ENCODE data around the gene LIPE.

Gene LIPE

DNA sequence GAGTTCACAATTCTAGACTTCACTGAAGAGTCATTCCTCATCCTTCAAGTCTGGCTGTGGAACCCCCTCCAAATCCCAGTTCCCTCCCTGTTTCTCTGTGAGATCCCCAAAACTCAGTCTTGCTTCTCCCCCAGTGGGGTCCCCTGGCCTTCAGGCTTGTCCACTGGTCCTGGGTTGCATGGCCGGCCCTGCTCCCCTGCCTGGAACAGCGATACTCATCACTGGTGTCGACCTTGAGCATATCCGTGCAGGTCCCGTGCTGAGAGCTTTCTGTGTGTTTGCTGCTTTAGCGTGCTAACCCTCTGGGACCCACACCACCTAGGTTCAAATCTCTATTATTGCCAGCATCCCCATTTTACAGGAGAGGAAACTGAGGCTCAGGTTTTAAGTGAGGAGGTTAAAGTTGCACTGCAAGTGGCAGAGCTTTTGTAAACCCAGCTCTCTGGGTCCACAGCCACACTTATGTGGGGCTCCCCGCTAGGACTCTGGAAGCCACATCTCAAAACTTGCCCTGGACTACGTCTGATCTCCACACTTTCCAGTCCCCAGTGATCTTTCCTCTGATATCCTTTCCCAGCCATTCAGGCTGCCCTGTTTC lies 15.5 kb downstream of the LIPE start:
- DNase-seq (ENCODE audit: low read depth), result no peak

DNA sequence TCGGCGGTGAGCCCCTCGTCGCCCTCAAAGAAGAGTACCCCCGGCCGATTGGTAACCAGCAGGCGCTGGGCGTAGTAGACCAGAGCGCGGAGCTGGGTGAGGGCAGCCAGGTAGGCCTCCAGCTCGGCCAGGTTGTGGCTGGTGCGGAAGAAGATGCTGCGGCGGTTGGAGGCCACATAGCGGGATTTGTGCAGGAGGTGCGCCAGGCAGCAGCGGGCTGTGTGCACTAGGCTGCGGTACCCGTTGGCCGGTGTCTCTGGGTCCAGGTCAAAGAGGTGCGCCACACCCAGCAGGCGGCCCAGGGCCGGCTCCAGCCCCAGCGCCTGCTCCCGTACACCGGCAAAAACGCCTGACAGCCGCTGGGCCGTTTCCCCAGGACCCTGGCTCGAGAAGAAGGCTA lies 16.8 kb downstream of the LIPE start:
- no peak for DNase-seq (ENCODE audit: low read depth)

DNA sequence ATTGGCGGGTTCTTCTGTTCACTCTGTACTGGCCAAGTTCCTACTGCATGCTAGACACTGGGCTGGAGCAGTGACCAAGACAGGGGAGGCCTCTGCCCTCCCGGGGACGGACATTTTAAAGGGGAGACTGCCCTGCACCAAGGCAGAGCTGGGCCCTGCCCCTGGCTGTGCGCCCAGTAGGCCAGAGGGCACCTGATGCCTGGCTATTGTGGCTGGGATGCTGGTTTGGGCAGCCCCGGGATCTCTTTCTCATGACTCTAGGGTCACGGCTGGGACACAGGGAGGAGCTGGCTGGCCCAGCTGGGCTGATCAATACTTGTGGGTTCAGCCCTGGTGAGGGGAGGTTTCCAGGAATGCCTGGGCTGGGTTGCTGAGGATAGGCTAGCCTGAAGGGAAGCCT lies 17.7 kb downstream of the LIPE start:
- no peak for DNase-seq (ENCODE audit: low read depth)

DNA sequence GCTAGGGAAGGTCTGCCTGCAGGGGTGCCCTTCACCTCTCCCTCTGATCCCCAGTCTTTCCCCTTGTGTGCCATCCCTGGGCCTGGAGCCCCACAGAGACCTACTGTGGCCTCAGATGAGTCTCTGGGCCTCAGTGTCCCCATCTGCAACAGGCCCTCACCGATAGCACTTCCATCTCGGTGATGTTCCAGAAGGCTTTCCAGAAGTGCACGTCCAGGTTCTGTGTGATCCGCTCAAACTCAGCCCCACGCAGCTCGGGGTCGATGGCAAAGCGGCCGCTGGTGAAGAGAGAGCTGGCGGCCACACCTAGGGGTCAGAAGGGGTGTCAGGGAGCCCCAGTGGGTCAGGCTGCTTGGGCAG lies 19.4 kb downstream of the LIPE start:
- no peak for DNase-seq (ENCODE audit: low read depth)

DNA sequence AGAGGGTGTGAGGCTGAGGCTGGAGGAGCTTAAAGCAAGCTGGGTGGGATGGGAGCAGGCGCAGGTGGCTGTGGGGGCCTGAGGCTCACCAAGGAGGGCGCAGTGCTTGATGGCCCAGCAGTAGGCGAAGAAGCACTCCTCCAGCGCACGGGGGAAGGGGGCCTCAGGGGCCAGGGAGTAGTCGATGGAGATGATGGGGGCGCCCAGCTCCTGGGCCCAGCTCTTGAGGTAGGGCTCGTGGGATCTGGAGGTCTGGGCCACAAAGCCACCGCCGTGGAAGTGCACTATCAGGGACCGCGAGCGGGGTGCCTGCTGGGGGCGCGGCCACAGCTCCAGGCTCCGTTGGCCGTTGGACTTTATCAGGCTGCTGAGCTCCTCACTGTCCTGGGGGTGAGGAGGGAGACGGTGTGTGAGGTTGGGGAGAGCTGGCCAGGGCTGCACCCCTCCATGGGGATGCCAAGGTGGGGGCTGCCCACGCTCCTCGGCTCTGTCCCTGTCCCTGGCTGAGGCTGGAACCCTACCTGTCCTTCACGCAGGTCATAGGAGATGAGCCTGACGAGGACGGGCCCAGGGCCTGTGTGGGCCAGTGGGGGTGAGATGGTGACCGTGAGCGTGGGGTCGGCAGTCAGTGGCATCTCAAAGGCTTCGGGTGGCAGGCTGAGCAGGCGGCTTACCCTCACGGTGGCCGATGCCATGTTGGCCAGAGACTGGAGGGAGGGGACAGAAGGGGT lies 19.9 kb downstream of the LIPE start:
- DNase-seq (ENCODE audit: low read depth), result no peak

DNA sequence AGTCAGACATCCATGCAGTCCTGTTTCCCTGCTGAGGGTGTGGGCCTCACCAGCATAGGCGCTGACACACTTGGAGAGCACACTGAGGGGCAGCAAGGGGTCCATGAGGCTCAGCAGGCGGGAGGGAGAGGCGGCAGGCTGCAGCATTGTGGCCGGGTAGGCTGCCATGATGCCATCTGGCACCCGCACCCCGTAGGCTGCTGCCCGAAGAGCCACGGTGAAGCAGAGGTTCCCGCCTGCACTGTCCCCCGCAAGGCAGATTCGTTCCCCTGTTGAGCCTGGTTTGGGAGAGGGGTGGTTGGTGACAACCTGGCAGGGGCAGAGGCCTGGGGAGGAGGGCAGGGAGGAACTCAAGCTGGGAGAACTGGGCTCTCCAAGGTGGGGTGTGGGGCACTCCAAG lies 21.1 kb downstream of the LIPE start:
- no peak for DNase-seq (ENCODE audit: low read depth)

DNA sequence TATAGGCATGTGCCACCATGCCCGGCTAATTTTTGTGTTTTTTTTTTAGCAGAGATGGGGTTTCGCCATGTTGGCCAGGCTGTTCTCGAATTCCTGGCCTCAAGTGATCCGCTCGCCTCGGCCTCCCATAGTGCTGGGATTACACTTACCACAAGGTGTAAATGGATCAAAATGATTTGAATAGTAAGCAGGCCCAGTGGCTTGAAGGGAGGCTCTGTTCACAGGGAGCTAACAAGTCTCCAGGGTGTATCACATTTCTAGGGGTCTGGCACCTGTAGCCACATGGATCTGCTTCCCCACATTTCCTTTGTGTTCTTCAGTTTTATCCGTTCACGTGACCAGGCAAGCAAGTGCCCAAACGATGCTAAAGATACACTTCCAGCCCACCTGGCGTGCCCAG lies 23.6 kb downstream of the LIPE start:
- DNase-seq (ENCODE audit: low read depth), result no peak

DNA sequence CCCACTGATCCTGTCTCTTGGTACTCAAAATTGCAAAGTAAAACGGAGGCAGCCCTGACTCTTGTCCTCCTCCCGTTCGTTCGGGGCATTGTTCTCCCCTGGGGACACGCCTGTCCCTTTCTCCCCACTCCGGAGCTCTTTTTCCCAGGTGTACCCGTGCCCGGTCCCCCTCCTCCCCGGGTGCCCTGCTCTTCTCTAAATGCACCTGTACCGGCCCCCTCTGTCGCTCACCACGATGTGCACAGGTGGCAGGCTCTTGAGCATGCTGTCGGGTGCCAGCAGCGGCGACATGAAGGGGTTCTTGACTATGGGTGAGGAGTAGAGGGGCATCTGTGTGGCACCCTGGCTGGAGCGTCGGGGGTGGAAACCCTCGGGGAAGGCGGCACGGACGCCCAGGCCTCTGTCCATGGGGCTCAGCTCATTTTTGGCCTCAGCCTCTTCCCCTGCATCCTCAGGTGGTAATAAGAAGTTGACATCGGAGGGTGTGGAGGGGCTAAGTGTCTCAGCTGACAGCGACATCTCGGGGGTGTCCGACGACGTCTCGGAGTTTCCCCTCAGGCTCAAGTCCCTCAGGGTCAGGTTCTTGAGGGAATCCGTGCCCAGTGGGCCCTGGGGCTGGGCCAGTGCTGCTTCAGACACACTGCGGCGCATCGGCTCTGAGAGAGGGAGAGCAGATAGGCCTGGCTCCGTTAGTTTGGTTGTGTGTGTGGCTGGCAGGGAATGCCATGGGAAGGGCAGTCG lies 24.6 kb downstream of the LIPE start:
- DNase-seq (ENCODE audit: low read depth), result no peak

DNA sequence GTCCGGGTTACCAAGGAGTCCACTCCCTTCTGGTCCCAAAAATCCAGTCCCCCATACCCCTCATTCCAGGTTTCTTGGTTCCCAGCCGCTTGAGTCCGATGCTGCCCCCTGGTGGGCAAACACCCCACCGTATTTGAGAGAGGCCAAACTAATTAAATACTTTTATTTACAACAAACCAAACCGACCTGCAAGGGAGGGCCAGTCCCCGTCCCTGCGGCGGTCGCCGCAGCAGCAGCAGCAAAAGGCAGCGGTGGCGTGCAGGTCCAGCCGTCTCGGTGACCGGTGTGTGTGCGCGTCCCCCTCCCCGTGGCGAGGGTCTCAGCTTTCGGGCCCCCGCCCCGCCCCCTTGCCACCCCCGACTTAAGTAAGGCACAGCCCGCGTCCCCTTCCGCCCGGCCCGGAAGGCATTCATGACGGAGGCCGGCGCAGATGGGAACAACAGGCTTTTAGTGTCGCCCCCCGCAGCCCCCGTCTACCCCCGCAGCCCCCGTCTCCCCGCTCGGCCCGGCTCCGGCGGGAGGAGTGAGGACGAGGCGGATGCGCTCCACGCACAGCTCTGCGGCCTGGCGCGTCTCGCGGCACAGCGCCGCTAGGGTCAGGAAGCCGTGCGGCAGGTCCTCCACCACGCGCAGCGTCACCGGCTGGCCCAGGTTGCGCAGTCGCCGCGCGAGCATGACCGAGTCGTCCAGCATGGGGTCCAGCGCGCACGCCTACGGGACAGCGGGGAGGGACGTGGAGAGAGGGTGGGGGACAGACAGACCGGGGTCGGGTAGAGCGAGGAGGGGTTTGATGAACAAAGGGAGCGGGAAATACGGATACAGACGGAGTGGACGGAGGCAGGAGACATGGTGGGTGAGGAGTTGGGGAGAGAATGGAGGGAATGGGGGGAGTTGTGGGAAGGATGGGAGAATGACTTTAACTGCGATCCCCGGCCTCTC lies 25.6 kb downstream of the LIPE start:
- DNase-seq (ENCODE audit: low read depth), result peak; percentile 58

DNA sequence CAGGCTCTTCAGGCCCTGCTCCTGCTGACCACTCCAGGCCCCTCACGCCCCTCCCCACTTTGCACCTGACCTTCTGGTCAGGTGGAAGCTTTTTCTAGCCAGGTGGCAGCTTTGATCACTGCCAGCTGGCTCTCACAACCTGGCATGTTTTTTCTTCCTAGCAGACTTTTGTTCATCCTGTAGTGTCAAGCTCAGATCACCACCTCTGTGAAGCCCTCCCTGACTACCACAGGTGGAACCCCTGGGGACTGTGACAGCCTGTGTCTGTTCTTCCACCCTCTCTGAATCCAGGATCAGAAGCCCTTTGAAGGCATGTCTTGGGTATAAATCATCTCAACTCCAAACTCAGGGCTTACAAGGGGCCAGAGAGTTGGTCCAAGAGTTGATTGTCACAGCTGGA lies 26.8 kb downstream of the LIPE start:
- no peak for DNase-seq (ENCODE audit: low read depth)

DNA sequence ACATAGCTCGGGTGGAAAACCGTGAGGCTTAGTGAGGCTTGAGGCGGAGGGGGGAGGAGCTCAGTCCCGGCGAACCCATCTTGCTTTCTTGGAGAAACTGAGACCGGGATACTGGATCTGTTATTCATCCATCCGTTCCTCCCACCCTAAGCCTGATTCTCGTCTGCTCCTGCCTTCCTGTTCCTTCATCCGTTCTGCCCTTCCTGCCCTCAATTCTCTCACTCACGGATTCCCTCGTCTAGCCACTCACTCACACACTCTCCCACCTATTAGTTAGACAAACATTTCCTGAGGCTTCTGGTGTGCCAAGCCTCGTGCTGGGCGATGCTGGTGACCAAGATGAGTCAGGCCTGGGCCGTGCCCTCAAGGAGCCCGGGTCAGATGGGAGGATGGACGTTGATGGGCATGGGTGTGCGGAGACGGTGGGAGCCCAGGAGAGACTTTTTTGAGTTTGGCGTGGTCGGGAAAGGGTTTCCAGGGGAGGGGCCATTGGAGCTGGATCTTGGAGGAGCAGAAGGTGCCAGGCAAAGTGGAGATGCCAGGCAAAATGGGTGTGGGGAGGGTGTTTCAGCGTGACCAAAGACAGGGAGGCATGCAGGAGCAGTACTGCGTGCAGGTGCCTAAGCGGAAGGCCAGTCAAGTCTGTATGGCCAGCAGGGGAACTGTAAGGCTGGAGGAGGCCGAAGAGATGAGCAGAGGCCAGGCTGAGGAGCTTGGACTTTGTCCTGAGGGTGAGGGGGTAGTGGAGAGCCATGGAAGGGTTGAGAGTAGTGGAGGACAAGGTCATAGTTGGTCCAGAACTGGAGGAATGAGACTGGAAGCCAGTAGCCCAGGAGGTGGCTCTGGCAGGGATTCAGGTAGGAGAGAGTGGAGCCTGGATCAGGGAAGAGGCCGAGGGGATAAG lies 29.7 kb downstream of the LIPE start:
- DNase-seq (ENCODE audit: low read depth), result no peak

DNA sequence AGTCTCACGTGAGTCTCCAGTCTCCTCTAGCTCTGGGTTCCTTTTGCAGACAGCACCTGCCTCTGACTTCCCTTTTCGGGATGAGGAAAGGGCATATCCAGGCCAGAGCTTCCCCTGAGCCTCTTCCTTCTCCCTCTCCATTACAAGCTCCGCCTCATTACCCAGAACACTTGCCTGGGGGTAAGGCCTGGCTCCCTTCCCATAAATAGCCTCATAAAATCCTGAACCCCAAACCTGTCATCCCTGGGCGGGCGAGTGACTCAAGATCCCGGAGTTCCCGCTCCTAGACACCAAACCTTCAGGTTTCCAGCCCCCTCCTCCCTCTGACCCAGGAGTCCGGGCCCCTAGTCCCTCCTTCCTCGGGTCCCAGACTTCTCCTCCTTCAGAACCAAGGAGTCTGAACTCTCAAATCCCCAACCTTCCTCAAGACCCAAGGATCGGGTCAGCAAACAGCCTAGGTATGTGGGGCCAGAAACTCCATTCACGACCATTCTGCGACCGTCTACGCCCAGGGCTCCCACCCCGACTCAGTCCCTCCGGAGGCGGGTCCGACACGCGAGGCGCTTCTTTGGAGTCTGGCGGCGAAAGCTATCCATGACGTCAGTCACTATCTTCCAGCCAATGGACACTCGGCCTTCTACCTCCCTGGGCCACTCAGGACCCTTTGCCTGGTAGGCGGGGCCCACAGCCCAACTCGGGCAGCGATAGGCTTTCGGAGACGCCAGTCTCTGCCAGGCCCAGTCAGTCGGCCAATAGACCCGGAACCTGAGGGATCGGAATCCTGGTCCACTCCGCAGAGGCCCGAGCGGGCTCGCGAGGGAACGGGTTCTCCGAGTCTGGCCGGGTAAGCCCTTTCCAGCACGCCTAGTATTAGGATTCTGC lies 30.6 kb downstream of the LIPE start:
- DNase-seq (ENCODE audit: low read depth), result peak; percentile 80

DNA sequence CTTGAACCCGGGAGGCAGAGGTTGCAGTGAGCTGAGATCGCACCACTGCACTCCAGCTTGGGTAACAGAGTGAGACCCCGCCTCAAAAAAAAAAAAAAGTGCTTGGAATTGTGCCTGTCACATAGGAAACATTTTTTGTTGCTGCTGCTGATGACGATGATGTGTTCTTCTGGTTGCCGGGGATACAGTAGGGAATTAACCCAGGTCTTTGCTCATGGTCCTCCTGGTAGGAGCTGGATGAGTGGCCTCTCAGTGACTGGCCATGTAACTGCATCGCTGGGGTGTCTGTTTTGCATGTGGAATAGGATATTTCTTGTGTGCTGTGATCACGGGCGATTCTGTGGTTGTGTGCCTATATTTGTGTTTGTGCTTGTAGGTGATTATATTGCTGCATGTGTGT lies 32.4 kb downstream of the LIPE start:
- no peak for DNase-seq (ENCODE audit: low read depth)

DNA sequence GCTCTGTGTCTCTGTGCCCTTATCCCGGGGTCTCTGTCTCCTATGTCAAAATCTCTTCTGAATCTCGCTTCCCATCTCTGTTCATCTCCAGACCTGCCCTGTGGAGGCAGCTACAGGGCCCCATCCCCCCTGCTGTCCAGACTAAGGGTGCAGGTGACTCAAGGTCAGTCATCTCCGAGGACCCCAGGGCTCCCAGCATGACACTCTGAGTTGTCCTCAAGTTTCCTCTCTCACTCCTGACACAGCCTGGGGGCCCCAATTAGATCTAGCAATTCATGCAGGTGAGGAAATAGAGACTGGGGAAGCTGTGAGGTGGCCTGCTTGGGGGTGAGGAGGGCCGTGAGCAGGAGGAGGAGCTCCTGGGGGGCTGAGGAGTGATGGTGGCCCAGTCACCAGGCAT lies 35.0 kb downstream of the LIPE start:
- no peak for DNase-seq (ENCODE audit: low read depth)

DNA sequence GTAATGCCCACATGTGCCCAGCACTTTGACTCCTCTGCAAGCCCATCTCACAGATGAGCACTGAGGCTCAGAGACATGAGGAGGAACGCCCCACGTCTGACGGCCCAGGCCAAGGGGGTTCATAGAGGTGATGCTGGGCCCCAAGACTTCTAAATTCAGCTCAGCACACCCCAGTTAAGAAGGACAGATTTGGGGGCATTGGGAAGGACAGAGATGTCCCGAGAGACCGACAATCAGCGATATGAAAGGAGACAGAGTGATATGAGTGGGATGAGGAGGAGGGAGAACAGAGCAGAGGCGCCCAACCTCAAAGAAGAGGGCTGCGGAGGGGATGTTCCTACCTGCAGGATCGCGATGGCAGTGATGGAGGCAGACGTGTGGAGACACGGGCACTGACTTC lies 37.3 kb downstream of the LIPE start, which contains the start of gene CNFN:
TSS of gene CNFN (minus strand) at position 399 of the 400 bp plus-strand sequence. CDS start 1,260 bp downstream, outside the sequence.
- DNase-seq (ENCODE audit: low read depth), result no peak

DNA sequence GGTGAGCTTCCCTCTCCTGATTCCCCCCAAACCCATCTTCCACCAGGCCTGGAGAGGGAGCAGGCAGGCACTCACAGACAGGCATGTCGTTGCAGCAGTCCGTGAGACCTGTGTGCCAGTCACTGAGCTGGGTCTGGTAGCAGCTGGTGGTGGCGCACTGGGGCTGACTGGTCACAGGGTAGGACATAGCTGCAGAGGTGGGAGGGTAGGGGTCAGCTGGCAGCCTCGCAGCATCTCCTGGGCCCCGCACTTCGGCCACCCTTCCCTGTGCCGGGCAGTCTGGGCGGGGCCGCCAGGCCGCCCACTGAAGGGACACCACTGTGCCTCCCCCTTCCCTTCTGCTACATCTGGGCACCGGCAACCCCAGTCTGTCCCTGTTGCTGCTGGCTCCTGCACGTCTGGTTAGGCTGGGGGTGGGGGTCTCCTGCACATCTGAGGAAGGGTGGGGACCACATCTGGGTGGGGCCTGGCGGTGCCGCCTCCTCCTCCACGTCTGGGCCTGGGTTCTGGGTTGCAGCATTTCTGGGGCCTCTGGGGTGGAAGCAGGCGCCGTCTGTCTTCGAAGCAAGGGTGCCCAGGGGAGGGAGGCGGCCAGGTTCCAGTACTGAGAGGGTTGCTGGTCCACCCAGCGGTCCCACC lies 38.2 kb downstream of the LIPE start:
- DNase-seq (ENCODE audit: low read depth), result no peak

DNA sequence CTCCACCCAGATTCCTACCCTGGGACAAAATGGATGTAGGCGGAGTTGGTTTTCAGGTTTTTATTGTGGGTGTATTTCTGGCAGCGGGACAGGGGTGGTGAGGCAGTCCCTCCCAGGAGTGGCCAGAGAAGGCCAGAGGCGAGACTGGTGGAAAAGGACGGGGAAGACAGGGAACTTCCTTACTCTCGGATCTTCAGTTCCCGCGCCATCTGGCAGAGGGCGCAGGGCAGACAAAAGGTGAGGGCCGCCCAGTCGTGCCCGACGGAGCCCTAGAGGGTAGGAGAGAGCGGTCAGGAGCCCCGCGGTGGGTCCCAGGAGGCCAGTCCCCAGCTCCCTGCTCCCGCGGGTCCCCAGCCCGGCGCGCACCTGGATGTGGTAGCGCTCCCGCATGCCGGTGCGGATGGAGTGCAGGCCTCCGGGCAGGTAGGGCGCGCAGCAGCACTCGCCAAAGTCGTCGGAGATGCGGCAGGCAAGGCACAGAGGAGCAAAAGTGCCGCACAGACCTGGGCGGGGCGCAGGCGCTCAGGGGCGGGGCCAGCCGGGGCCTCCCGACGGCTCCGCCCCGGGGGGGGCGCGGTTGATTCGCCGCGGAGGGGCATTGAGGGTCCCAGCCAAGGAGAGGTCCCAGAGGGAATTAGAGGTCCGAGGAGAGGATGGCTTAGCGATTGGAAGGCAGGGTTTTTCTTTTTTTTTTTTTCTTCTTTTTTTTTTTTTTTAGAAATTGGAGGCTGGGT lies 40.0 kb downstream of the LIPE start:
- DNase-seq (ENCODE audit: low read depth), result peak; percentile 39

DNA sequence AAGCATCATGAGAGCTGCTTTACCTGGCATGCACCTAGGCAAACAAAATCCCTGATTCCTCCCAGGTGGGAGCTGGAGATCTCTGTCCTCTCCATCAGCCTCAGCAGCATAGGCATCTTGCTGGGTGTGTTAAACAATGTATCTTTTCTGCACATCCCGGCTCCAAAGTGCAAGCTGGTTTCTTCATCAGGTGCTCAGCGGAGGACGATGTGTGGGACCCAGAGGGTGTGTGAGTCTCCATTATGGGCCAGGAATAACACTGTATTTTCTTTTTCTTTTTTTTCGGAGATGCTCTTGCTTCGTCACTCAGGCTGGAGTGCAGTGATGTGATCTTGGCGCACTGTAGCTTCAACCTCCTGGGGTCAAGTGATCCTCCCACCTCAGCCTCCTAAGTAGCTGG lies 47.0 kb downstream of the LIPE start:
- DNase-seq (ENCODE audit: low read depth), result no peak
